Stimulated activated CD8-positive, alpha-beta memory T cell treated with anti-CD3 and anti-CD28 coated beads, Interleukin-4, amount 100 ng/mL, for 48 hours (primary cell): ENCODE data around the gene RALBP1.
"Not testable (repeated sequence)": the region's sequence is repeated elsewhere in the genome, so short reads cannot be mapped to it uniquely, and the experiment has no call there.

ENCODE experiments used
- DNase-seq: peaks from one replicate; pipeline ENCODE4 v3.0.0-alpha.2; 2020

The RALBP1 gene

DNA sequence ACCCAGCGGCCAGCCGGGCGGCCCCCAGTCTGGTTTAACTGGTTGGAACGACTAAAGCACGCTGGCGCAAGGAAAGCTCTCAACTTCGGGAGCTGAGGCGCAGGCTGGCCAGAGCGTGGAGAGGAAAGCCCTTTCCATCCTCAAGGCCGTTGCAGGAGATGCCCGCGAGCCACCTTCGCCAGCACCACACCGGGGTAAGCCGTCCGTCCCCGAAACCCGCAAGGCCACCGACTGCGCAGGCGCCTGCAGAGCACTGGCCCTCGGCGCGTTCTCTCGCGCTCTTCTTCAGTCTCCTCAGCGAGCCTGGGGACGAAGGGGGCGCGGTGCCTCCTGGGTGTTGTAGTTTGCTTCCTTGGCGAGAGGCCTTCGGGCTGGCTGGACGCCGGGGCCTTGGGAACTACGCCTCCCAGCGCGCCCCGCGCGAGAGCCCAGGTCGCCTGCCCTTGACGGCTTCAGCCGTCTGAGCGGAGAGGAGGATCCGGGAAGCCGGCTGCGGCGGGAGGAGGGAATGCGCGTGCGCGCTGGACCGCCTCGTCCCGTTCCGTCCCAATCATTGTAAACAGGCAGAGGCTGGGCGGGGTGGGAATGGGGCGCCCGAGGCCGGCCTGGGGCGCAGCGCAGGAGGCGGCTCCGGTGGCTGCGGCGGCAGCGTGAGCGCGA, at the start of gene RALBP1:
Gene RALBP1 (plus strand): TSS at position 531 of the 660 bp plus-strand sequence. CDS start 37,533 bp downstream, outside the sequence.
- DNase-seq, result peak; percentile 98

GRCh38 chr18:9426753-9427152, 48.6 kb upstream of the RALBP1 start:
- DNase-seq, result no peak

- no peak for DNase-seq
Measured at GRCh38 chr18:9428301-9428706, 47.0 kb upstream of the RALBP1 start.

GRCh38 chr18:9428862-9429661, 46.3 kb upstream of the RALBP1 start:
- DNase-seq, result no peak

GRCh38 chr18:9429662-9429993, 45.7 kb upstream of the RALBP1 start:
- no peak for DNase-seq

DNA sequence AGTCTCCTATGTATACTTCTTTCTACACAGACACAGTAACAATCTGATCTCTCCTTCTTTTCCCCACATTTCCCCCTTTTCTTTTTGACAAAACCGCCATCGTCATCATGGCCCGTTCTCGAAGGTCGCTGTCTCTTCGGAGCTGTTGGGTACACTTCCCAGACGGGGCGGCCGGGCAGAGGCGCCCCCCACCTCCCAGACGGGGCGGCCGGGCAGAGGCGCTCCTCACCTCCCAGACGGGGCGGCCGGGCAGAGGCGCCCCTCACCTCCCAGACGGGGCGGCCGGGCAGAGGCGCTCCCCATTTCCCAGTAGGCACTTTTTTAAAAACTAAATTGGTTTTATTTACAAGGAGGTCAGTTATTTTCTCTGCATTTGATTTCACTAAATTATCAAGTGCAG, 45.0 kb upstream of the RALBP1 start:
- not testable (repeated sequence) for DNase-seq

GRCh38 chr18:9431296-9431695, 44.0 kb upstream of the RALBP1 start:
- no peak for DNase-seq

DNA sequence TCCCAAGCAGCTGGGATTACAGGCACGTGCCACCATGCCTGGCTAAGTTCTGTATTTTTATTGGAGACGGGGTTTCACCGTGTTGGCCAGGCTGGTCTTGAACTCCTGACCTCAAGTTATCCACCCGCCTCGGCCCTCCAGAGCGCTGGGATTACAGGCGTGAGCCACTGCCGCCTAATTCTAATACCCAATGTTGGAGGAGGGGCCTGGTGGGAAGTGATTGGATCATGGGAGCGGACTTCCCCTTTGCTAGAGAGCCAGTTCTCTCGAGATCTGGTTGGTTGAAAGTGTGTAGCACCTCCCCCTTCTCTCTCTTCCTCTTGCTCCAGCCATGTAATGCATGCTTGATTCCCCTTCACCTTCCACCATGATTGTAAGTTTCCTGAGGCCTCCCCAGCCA, 42.2 kb upstream of the RALBP1 start:
- DNase-seq, result not testable (repeated sequence)

DNA sequence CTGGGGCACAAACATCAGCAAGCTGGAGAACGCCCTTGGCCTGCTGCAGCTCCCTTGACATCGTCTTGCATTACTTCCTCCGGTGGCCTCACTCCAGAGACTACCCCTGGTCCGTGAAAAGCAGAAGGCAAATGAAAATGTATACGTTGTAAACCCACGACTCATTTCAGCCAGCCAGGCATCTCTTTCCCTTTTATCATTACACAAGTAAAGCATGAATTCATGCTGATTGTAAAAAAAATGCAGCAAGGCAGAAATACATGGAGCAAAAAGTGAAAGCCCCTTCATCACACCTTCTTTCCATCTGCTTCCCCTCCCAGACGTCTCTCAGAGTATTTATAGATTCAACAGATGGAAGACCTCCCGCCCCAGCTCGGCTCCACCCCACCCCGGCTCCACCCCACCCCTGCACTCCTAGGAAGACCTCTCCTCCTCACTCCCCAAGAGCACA, 41.6 kb upstream of the RALBP1 start:
- no peak for DNase-seq

DNA sequence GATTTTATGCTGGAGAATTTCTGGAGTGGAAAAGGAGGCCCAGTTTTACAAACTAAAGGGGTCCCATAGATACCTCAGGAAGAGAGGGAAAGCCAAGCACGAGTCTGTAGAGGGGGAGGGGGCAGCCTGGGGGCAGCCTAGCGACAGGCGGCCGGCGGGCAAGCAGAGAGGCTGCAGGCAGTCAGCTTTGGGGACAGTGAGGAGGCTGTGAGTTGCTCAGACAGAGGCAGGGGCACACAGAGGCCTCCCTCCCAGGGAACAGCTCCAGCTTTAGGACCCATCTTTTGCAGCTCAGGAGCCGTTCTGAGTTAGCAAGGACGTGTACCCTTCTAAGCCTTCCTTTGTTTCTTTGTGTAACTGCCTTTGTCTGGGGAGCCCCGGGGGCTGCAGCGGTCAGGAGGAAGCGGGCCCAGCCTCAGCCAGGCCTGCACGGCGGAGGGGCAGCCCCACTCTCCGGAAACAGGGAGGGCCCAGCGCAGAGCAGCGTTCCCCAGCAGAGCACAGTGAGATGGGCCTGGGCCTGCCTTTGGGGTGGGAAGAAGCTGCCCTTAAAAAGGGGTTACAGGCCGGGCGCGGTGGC, 41.1 kb upstream of the RALBP1 start:
- DNase-seq, result no peak

DNA sequence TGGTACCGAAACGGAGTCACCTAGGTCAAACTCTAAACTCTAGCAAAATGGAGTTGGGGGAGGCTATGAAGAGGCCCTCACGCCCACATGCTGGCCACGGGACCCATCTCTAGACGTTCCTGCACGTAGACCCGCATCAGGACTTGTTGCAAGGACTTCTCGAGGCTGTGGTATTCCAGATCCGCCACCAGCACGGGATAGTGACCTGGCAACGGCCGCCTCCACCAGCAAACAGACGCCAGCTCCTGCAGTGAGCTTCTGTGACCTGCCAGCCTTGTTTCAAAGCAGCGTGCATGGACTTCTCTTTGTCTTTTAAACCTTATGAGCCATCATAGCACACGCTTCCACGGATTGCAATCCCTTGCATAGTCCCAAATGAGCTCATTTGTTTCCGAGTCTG, 40.3 kb upstream of the RALBP1 start:
- DNase-seq, result no peak

GRCh38 chr18:9436206-9436929, 38.9 kb upstream of the RALBP1 start:
- no peak for DNase-seq

- DNase-seq, result no peak
Measured at GRCh38 chr18:9437021-9437437, 38.3 kb upstream of the RALBP1 start.

GRCh38 chr18:9437672-9438071, 37.6 kb upstream of the RALBP1 start:
- no peak for DNase-seq

DNA sequence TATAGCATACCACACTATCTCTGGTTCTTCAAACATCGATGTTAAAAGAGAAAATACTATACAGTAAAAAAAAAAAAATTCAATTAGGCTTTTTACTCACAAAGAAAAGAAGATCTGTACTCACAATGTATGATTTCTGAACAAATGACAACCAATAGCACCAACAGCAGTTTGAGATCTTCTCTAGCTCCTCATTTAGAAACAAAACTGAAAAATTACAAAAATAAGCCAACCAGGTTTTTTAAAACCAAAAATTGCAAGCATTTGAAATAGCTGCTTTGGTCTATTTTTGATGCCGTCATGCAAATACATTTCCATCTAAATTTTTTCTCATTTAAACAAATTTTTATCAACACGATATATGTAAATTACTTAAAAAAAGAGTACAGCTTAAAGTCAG, 34.3 kb upstream of the RALBP1 start:
- no peak for DNase-seq

DNA sequence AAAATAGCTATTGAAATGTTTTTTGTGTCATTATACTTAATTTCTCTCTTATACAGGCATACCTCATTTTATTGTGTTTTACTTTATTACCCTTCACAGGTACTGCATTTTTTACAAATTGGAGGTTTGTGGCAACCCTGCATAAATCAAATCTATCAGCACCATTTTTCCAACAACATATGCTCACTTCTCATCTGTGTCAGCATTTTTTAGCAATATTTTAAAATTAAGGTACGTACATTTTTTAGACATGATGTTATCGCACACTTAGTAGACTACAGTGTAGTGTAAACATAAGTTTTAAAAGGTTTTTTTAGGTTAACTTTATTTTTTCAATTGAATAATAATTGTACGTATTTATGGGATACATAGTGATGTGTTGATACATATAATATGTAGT, 30.8 kb upstream of the RALBP1 start:
- no peak for DNase-seq

DNA sequence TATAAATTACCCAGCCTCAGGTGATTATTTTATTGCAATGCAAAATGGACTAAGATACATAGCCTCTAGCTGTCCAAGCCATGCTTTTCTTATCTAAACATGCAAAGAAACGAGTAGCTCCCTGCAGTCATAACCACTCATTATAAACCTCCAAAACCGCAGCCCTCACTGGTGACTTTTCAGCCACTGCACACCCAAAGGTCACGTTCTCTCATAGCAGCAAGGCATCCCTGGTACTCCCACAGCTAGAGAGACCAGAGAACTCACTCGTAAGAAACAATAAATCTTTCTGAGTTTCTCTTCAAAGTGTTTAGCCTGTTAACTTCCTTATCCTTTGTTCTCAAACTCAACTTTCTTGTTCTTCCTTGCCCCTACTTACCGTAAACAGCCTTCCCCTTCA, 28.5 kb upstream of the RALBP1 start:
- DNase-seq, result no peak

GRCh38 chr18:9447334-9447733, 28.0 kb upstream of the RALBP1 start:
- DNase-seq, result no peak

GRCh38 chr18:9449600-9450414, 25.5 kb upstream of the RALBP1 start:
- DNase-seq, result no peak

DNA sequence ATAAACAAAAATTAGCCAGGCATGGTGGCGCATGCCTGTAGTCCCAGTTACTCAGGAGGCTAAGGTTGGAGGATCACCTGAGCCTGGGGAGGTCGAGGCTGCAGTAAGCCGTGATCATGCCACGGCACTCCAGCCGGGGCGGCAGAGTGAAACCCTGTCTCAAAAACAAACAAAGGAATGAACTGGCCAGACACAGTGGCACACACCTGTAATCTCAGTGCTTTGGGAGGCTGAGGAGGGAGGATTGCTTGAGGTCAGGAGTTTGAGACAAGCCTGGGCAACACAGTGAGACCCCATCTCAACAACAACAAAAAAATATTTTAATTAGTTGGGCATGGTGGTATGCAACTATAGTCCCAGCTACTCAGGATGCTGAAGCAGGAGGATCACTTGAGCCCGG, 24.4 kb upstream of the RALBP1 start:
- DNase-seq, result not testable (repeated sequence)

- DNase-seq, result no peak
Measured at GRCh38 chr18:9453283-9453682, 22.0 kb upstream of the RALBP1 start.

DNA sequence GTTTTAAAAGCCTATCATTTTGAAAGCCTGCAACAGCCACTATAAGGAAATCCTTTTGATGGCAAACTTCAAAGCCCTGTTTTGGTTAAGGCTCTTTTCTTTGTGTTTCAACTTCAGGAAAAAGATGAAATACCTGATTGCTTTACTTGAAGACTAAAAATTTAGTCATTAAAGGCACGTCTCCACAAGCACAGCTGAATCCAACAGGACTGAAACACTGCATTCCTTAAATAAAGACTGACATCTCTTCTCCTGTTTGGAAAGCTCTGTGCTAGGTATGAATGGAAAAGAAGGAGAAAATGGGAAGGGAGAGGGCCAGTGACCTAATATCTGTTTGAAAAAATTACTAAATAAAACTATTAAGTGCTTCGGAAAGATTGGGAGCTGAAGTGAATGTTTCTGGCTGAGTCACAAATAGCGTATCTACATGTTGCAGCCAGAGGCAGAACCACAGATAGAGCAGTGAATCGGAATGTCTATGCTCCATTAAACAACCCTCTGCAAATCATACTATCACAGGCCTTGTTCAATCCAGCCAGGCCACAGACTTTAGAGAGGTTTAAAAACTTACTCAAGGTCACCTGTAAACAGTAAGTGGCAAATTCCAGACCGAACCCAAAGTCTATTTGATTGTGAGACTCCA, 21.1 kb upstream of the RALBP1 start:
- DNase-seq, result no peak
